GM10847 (cell line): ENCODE results near the gene ASB5.

ENCODE experiments used
- POLR2A ChIP-seq: IDR thresholded peaks from 2 replicates; pipeline ENCODE4 v1.6.1; 2011; ENCODE audit not compliant: insufficient read length; ENCODE audit errors: extremely low read depth

ASB5 gene, protein sequence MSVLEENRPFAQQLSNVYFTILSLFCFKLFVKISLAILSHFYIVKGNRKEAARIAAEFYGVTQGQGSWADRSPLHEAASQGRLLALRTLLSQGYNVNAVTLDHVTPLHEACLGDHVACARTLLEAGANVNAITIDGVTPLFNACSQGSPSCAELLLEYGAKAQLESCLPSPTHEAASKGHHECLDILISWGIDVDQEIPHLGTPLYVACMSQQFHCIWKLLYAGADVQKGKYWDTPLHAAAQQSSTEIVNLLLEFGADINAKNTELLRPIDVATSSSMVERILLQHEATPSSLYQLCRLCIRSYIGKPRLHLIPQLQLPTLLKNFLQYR

DNA sequence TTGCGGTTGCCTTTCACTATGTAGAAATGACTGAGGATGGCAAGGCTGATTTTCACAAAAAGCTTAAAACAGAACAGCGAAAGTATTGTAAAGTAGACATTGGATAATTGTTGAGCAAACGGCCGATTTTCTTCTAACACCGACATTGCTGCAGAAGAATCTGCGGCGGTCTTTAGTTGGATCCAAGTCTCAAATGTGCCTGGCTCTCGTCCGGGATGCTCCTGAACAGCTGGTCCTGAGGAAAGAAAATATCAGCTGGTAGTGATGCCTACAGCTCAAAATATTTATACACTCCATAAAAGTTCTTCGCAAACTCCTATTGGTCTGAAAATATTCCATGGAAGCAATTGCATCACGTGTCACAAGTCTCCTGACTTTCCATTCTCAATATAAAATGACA is at the start of gene ASB5:
Gene ASB5 (minus strand): TSS at position 260 of the 400 bp plus-strand sequence. CDS start 114 bp downstream, at position 146.
- no peak for TF ChIP-seq POLR2A

GRCh38 chr4:176313596-176314336 is 44.7 kb upstream of the ASB5 start:
- TF ChIP-seq POLR2A: no peak

DNA sequence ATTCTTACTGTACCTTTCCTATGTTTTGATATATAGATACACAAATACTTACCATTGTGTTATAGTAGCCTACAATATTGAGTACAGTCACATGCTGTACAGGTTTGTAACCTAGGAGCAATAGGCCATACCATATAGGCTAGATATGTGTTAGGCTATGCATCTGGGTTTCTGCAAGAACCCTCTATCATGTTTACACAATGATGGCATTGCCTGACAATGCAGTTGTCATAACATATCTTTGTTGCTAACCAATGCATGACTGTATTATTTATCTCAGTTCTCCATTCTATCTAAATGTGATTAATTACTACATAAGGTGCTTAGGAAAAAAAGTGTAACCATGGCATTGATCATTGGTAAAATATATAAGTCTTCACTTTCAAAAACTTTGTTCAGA is 40.8 kb upstream of the ASB5 start:
- no peak for TF ChIP-seq POLR2A

- no peak for TF ChIP-seq POLR2A
Observed at GRCh38 chr4:176309046-176309445, 40.0 kb upstream of the ASB5 start.

GRCh38 chr4:176308441-176308840 is 39.4 kb upstream of the ASB5 start:
- TF ChIP-seq POLR2A: no peak

- no peak for TF ChIP-seq POLR2A
Observed at GRCh38 chr4:176307666-176307930, 38.6 kb upstream of the ASB5 start.

- no peak for TF ChIP-seq POLR2A
Observed at GRCh38 chr4:176306837-176307665, 38.0 kb upstream of the ASB5 start.

DNA sequence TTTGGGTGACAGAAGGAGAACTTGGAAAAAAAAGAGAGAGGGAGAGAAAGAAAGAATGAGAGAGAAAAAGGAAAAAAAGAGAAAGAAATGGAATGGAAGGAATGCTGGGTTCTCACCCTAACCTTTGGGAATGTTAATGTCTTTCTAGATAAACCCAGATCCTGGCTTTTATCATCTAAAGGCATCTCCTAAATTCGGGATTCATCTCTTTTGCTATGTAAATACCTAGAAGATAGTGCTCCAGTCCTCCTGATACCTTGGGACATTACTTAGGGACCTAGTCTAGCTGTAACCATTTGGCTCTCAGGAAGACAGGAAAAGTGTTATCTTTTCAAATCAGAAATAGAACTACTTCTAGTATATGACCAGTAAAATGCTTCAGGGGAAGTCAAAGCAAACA is 34.9 kb upstream of the ASB5 start:
- TF ChIP-seq POLR2A: no peak

DNA sequence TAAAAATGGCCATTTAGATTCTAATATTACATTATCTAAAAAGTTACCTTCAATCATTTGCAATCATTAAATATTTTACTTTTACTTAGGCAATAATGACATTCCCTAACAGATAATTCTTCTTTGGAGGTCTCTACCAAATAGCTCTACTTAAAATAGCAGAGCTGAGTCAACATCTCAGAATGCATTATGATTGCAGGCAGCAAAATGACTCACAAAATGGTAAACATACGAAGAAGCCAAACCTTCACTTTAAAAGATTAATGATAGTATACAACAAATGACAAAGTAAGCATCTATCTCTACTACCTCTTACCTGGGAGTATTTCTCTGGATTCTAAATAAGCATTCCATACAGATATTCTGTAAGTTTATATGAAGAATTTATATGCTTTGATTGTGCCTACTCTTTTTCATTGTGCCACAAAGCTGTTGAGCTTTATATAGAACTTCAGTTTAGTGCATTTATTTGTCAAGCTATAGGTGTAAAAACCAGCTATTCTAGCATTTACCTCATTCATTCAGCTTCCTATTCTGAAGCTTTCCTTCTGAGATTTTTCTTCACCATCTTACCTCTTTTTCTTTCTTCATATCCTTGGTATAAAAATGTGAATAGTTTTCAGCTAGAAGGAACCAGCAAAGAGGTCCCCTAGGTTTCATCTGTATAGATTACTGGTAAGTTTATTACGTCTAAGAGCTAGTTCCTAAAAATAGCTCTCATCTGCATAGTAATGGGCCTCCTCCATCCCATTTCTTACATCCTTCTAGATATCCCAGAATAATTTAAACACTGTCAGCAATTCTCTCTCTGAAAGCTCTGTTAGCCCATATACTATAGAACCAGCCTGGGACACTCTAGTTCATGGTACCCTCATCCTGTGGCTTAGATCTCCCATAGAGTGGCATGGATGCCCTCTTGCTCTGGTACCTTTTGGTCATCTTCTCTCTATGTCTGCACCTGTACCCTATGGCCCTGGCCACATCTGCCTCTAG is 33.6 kb upstream of the ASB5 start:
- TF ChIP-seq POLR2A: no peak

- no peak for TF ChIP-seq POLR2A
Observed at GRCh38 chr4:176300565-176300964, 31.5 kb upstream of the ASB5 start.

GRCh38 chr4:176300036-176300435 is 31.0 kb upstream of the ASB5 start:
- TF ChIP-seq POLR2A: no peak

- TF ChIP-seq POLR2A: no peak
Observed at GRCh38 chr4:176298664-176299063, 29.6 kb upstream of the ASB5 start.

GRCh38 chr4:176293660-176294059 is 24.6 kb upstream of the ASB5 start:
- no peak for TF ChIP-seq POLR2A

DNA sequence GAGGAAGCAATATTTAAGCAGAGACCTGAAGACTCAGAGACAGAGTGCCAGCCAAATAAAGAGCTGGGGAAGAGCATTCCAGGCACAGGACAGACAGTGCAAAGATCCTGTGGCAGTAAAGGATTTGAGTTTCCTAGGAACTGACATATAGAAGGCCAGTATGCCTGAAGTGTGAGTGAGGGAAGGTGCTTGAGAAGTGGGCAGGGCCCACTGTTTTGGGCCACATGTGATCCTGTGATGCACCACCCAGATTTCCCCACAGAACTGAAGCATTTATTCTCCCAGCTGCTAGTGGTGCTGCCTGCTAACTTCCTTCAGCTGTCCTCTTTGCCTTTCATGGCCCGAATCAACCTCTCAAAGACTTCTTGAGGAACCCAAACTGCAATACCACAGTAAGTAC is 23.9 kb upstream of the ASB5 start:
- TF ChIP-seq POLR2A: no peak

GRCh38 chr4:176291748-176292147 is 22.7 kb upstream of the ASB5 start:
- TF ChIP-seq POLR2A: no peak

- no peak for TF ChIP-seq POLR2A
Observed at GRCh38 chr4:176290520-176290919, 21.5 kb upstream of the ASB5 start.
